ENCODE results near the gene C1QL2.

C1QL2 gene

DNA sequence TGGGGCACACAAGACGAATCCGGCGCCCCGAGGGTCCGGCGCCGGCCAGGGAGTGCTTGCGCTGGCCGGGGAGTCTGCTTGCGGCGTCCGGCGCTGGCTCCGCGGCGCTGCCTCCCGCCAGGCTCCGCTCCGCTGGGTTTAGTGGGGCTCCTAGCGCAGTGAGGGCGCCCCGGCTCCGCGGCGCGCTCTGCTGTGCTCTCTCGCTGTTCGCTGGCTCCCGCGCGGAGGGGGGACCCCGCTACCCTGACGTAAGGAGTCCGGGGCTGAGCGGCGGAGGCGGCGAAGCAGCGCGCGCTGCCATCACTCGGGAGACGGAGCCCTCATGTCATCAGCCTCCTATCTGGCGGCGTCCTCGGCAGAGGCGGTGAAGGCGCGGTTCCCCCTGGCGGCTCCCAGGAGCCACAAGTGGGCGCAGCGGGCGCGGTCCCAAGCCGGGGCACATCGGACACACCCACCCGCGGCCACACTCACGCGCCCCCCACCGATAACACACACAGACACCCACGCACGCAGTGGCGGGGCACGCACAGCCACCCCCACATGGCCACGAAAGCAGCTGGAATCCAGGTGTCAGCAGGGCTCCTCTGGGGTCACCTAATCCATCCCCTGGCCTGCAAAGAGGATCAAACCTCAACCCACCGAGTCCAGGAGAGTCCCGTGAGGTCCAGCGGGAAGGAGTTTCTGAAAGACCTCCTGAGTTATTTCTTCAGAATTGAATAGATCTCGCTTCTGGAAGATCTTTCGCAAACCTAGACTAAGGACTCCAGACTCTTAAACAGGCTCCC is at the start of gene C1QL2:
TSS of gene C1QL2 (minus strand) at position 189 of the 785 bp plus-strand sequence. CDS start 482 bp downstream, outside the sequence.
- in situ Hi-C loops (cut with MboI; ENCODE audit: low sequenced_read_pairs) = no loop called here

DNA sequence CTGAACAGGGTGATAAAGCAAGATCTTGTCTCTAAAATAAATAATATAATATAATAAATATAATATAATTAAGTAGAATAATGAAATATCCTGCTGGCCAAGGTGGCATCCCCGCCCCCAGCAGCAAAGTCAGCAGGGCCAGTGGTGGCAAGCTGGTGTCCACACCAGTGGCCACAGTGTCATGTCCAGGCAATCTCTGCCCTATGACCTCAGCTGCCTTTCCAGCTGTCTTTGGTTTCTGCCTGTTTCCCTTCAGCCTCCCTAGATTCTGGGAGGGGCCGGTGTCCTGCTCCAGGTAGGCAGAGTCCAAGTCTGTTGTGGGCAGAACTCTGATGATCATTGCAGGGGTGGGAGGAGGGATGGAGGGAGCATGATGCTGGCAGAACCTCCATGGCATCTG is 48.9 kb upstream of the C1QL2 start:
- in situ Hi-C loops (cut with MboI; ENCODE audit: low sequenced_read_pairs) = no loop called here

DNA sequence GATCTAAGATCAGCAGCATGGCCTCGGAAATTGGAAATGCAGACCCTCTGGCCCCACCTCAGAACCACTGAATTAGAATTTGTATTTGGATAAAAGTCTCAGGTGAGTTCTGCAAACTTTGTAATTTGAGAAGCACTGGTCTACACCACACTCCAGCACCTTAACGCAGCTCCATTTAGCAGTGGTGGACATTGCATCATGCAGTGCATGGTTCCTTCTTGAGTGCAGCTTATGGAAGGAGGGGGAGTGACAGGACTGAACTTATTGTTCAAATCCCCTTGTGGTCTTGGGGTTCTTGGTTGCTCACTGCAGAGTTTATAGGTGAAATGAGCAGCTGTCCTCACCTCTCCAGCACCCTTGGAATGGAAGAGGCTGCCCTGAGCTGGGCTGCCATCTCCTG is 47.6 kb upstream of the C1QL2 start:
- in situ Hi-C loops (cut with MboI; ENCODE audit: low sequenced_read_pairs) = no loop called here

DNA sequence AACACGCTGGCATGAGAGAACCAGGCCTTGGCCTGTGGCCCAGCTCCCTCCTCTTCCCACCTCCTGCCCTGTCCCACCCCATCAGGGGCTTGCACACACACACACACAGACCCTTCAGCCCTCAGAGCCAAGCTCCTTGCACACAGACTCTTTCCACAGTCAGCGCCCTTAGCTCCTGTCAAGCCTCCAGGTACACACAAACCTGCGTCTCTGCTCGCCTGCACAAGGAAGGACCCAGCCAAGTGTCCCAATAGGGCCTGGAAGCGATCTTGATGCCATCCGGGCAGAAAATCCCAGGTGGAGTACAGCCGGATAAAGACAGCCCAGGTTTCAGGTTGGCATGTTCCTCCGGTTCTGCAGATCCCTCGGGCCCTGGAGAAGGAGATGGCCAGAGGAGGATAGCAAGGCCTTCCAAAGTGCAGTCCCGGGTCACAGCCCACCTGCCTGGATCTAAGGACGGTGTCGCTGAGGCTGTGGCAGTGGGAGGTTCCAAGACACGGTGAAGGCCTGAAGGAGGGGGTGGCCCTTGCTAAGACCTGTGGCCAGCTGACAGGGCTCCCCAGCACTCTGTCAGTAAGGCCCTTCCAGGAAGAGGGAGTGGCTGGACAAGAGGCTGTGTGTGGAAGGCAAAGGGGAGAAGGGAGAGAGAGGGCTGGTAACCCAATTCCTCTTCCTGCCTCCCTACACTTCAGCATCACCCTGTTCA is 46.6 kb upstream of the C1QL2 start:
- in situ Hi-C loops (cut with MboI; ENCODE audit: low sequenced_read_pairs) = no loop called here

DNA sequence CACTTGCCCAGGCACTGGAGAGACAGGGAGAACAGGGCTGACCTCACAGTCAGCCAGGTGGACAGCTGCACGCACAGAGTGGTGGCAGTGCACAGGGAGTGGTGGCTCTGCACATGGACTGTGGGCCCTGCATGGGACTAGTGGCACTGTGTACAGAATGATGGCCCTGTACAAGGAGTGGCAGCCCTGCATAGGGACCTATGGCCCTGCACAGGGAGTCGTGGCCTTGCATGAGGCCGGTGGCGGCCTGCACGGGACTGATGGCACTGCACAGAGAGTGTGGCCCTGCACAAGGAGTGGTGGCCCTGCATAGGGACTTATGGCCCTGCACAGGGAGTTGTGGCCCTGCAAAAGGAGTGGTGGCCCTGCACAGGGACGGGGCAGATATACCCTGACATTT is 46.0 kb upstream of the C1QL2 start:
- in situ Hi-C loops (cut with MboI; ENCODE audit: low sequenced_read_pairs) = no loop called here

DNA sequence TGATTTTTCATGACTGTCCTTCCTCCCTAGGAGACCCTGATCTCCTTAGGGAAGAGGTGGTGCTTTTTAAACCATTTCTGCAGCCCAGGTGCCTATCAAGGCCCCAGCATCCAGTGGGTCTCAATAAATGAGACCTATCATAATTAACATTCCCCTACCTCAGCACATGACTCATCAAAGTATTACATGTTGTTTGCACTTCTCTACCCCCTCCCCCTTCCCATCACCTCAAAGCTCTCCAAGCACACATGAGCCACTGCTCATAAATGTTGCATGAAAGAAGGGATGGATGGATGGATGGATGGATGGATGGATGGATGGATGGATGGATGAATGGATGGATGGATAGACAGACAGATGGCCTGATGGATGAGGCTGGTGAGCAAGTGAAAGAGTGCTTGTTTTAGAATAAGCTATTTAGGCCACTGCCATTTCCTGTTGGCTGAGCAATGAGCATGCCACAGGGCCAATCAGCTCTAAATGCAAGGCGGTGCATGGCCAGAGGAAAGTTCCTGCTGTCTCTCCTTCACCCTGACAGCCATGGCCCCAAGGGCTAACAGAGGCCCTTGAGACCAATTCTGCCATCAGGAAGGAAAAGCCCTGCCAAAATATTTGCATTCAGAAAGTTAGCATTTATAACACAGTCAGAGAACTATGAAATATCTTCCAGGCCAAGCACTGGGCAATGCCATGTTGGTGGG is 44.2 kb upstream of the C1QL2 start:
- in situ Hi-C loops (cut with MboI; ENCODE audit: low sequenced_read_pairs) = no loop called here

DNA sequence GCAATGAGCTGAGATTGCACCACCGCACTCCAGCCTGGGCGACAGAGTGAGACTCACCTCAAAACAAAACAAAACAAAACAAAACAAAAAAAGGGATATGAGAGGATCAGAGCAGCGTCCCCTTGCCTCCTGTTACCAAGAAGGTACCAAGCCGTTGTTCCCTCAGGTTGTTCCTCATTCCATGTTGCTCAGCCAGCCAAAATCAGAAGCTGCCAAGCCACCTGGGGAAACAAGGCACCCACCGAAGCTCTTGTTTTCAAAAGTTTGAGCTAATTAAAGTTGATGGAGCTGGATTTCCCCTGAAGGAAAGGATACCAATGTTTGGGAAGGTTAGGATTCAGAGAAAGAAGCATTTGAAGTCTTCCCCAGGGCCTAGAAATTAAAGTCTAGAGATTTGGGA is 43.3 kb upstream of the C1QL2 start:
- in situ Hi-C loops (cut with MboI; ENCODE audit: low sequenced_read_pairs) = no loop called here

DNA sequence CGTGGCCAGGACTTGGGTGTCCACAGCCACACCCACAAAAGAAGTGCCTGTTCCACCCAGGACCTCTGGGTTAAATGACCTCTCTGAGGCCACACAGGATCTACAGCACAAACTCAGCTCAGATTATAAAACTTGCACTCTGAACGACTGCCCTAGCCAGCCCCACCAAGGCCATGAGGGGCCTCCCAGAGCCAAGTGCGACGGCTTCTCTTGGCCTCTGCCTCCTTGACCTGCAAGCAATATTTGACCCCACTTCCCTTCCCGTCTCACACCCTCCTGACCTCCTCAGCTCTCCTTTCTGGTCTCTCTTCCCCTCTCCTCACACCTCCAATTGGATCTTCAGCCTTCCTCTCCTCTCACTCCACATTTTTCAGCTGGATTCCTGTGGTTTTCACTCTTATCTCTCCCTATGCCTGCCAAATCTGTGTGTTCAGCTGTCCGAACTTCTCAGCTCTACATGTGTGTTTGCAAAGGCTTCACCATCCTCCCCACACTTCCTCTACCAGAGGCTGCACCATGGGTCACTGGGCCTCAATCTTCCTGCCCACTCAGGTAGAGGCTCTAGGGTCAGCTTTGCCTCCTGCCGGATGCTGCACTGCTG is 39.8 kb upstream of the C1QL2 start:
- in situ Hi-C loops (cut with MboI; ENCODE audit: low sequenced_read_pairs) = no loop called here

DNA sequence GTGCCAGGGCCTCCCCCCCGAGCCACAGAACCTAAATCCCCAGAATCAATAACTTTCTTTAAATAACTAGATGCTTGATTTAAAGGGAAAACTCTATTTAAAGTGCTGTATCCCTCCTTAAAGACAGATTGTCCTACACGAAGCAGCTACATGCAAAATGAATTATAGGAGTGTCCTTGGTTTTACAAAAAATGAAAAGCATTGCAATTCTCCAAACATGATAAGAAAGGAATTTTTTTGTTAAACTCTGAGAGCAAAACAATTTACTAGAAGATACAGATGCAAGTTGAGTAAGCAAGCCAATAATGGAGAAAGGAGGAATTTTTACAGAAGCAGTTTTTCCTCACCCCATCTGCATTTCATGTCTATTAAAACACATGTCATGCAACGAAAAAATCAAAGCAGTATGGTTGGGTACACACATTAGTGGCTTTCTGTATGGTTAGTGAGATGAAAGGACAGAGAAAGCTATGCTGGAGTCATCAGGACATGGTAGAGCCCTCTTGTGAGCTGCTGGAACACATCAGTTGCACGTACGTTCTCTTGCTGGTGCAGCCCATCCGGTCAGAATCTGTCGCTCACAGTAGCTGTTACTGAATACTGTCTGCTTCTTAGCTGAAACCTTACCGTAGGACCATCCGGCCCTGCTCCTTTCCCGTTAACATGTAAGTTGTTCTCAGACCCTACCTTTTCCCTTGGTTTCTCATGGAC is 39.1 kb upstream of the C1QL2 start:
- in situ Hi-C loops (cut with MboI; ENCODE audit: low sequenced_read_pairs) = no loop called here

DNA sequence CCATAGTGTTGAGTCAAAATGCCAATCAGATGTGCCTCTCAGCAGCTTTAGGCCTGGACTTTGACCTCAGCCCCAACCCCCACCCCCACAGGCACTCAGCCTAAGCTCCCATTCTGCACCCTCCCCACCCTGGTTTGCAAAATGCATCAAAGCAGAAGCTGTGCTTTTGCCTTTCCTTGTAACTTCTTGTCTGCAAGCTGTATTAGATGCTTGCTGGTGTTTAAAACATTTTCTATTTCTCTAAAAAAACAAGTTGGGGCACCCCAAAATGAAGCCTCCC is 38.5 kb upstream of the C1QL2 start:
- in situ Hi-C loops (cut with MboI; ENCODE audit: low sequenced_read_pairs) = no loop called here

DNA sequence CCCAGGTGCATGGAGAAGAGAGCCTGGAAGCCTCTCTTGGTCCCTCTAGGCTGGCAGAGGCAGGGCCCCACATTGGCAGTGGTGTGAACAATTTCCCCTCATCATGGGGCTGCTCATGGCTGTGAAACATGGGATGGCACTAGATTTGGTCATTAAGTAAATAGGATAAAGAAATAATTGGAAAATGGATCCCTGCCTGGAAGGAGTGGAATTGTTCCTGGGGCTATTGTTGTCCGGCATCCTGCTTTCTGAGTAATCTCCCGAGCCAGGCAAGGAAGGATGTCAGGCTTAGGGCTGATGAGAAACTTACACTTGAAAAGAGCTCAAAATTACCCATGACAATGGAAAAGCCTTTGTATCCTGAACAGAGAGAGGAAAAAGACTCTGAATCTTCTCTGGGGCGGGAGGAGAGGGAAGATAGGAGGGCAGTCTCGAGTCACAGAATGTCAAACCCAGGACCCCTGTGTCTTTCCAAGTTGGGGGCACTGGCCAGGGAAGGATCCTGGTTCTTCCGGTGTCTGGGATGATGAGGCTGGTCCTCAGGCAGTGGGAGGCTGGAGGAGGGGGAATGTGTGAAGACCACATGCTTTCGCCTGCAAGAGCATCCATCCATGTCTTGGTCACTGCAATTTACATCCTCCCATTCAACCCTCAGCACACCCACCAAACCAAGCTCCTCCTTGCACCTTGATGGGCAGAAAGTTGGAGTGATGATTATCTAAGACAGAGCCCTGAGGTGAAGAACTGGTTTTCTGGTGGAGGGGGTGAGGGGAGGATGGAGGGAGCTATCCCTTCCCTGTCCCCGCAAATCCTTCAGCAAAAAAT is 38.0 kb upstream of the C1QL2 start:
- in situ Hi-C loops (cut with MboI; ENCODE audit: low sequenced_read_pairs) = no loop called here

DNA sequence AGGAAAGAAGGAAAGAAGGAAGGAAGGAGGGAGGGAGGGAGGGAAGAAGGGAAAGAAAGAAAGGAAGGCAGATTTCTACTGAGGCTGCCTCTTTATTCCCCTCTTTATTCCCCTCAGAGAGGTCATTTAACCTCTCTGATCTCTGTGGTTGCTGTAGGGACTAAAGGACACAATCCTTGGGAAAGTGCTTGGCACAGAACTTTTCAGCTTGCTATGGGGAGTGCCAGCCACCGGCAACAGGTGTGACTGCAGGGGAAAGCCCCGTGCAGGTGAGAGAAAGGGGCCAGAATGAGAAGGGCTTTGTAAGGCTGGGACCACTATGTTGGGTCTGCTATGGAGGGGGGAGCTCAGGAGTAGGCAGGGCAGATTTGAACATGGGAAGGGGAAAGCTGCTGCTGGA is 37.3 kb upstream of the C1QL2 start:
- in situ Hi-C loops (cut with MboI; ENCODE audit: low sequenced_read_pairs) = no loop called here

DNA sequence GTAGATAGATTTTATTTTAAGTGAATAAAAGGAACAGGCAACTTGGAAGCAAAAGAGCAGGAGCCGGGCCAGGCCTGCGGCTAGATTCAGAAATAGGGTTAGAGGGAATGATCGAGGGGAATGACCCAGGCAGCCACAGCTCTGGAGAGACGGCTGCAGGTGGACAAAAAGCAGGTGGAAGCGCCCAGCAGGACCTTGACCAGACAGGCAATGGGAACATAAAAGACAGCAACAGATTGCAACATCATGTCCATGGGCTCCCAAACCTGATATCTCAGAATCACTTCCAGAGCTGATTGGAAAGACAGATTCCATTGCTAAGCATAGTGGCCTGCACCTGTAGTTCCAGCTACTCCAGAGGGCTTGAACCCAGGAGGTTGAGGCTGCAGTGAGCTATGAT is 36.5 kb upstream of the C1QL2 start:
- in situ Hi-C loops (cut with MboI; ENCODE audit: low sequenced_read_pairs) = no loop called here

DNA sequence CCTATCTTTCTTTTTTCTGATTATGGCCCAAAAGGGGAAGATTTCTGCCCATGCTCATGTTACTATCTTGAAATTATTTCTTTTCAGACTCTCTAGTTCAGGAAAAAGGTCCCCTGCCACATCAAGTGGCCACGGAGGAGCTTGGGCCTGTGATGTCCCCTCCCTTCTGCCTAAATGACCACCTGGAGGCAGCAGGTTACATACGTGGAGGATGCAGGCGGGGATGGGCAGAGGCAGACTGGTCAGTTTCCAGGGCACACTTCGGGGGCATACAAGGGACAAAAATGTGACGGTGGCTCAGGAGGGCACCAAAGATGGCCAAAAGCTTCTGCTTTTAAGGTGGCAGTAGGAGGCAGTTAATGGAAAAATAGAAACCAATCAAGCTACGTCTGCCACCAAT is 34.3 kb upstream of the C1QL2 start:
- in situ Hi-C loops (cut with MboI; ENCODE audit: low sequenced_read_pairs) = no loop called here

DNA sequence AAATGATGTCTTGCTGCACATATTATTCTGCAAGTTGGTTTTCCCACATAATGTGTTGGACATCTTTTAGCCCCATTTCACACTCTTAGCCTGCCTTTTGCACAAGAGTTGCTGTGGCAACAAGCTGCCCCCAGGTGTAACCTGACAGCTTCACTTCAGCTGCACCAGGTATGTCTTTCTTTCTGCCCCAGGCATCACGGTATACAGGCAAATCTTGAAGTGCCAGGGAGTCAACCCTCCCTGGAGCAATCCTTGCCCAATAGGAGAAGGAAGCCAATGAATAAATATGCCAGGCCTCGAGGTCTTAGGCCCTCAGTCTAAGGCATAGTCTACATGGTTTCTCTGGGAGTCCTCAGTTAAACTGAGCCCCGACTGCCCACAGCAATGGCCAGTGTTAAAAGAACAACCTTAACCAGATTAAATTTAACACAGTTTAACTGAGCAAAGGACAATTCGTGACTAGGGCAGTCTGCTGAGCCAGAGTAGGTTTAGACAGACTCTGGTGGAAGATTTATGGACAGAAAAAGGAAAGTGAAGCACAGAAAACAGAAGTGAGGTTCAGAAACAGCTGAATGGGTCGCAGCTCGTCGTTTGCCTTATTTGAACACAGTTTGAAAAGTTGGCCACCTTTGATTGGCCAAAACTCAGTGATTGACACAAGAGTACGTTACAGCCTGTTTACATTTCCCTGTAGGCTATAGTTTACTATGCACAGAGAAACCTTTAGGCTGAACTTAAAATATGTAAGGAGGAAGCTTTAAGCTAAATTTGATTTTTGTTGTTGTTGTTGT is 32.0 kb upstream of the C1QL2 start:
- in situ Hi-C loops (cut with MboI; ENCODE audit: low sequenced_read_pairs) = no loop called here

DNA sequence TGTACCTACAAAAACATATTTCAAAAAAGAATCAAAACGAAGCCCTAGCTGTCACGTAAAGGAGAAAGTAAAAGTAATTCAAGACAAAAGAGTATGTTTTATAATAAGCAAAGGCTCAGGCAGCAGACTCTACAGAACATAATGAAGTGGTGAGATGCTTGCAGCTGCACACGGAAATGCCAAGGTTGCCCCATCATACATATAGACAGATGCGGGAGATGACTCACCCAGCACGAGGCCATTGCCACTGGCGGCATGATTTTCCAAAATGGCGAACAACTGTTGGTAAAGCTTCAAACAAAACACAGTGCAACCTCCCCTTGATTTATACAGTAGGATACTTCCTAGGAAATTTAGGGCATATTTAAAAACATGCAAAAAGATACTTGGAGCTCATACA is 26.0 kb upstream of the C1QL2 start:
- in situ Hi-C loops (cut with MboI; ENCODE audit: low sequenced_read_pairs) = no loop called here

DNA sequence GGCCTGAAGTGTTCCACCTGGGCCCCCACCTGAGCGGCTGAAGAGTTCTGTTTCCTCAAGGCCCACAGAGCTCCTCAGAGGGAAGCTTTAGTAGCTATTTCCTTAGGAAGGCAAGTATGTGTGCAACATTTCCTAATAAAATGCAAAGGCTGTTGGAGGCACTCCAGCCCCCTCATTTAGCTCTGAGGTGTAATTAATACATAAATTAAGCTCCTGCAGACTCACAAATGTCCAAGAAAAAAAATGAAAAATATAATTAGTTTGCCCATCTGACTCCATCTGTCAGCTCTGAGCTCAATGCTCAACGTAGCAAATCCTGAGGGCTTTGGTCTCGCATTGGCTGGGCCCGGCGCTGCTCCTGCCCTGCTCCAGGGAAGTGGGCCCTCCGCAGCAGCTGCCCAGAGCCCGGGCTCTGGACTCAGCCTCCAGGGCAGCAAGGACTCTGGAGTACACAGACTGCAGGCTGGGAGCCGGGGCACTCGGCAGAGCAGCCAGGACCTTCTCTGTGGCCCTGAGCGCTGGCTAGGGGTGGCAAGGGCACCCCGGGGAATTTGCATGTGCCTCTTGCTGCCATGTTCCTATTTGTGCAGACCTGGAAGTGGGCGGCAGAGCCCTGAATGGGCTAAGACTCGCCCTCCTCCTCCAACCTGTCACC is 23.4 kb upstream of the C1QL2 start:
- in situ Hi-C loops (cut with MboI; ENCODE audit: low sequenced_read_pairs) = no loop called here

DNA sequence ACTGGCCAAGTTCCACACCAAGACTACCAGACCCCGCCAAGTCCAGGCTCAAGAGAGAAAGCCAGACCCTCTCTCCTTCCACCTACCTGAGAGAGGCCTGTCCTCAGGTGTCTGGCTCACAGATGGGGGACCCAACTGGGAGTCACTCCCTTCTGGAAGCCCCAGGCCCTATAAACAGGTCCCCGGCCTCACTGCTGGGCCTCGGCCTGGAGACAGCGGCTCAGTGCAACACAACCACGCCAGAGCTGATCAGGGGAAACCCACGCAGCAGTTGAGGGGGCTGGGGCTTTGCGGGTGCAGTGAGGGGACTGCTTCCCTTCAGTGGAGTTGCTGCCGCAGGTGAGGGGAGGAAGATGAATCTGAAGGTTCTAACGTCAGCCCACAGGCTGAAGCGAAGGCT is 22.8 kb upstream of the C1QL2 start:
- in situ Hi-C loops (cut with MboI; ENCODE audit: low sequenced_read_pairs) = no loop called here

DNA sequence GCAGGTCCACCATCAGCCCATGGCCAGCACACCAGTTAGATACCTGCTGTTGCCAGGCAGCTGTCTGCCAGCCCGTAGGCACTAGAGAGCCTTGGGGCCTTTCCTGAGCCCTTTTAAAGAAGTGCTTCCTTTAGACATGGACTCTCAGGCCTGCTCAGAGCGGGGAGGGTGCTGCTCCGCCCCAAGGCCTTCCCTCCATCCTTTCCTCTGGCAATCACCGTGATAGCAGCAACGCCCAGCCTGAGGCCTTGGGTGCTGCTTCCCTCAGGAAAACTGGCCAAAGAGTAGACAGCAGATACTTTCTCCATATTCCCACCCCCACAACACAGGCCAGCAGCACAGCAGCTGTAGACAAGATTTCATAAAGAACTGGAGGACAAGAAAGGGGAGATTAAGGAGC is 22.3 kb upstream of the C1QL2 start:
- in situ Hi-C loops (cut with MboI; ENCODE audit: low sequenced_read_pairs) = no loop called here

Data from HL-60/S4 (cell line).